GM12873 (cell line): ENCODE results near the gene COL8A2.

Experiments used
- CTCF ChIP-seq: IDR thresholded peaks from 2 replicates; pipeline ENCODE4 v1.5.1; 2012; ENCODE audit warnings: low read depth, mild to moderate bottlenecking, moderate library complexity, low read length, control low read depth; ENCODE audit not compliant: insufficient read depth; ENCODE audit errors: missing control alignments

Gene COL8A2

GRCh38 chr1:36134505-36135329 lies 9.7 kb upstream of the COL8A2 start:
- peak; percentile 76 for TF ChIP-seq CTCF

- no peak for TF ChIP-seq CTCF
These were observed 9.0 kb upstream of the COL8A2 start for GRCh38 chr1:36134031-36134430.

GRCh38 chr1:36133484-36133883 lies 8.5 kb upstream of the COL8A2 start:
- TF ChIP-seq CTCF, result no peak

GRCh38 chr1:36132029-36132428 lies 7.0 kb upstream of the COL8A2 start:
- TF ChIP-seq CTCF, result no peak

GRCh38 chr1:36128905-36129206 lies 3.8 kb upstream of the COL8A2 start:
- TF ChIP-seq CTCF, result no peak

DNA sequence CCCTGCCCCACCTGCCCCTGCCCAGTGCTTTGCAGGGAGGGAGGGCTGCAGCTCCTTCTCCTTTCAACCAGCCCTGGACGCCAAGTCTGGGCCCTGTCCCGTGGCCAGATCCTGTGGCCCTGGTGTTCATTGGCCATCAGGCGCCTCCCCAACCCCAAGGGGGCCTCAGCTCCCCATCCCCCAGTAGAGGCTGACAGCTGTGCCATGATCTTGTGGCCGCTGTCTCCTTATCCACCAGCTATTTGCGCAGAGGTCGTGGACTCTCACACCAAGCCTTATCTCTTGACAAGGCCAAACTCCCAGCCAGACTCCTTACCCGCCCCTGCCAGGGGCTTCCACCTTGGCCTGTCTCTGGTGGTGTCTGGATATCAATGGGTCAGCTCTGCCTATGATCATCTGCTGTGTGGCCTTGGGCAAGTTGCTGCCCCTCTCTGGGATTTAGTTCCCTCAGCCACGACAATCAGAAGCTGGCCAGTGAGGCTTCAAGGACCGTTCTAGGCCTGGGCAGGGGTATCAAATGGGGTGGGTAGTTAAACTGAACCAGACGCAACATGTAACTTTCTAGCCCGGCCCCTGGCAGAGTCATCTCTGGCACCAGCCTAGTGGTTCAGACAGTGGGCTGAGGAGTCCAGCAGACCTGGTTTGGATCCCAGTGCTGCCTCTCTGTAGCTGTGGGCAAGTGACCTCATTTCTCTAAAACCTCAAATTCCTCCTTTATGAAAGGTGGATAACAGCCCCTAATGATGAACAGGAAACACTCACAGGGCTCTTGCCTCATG lies 3.3 kb upstream of the COL8A2 start:
- TF ChIP-seq CTCF, result no peak

GRCh38 chr1:36126797-36127500 lies 1.9 kb upstream of the COL8A2 start:
- TF ChIP-seq CTCF, result no peak
